CD4-positive, alpha-beta T cell treated with Interleukin-10 for 1 hour (primary cell): ENCODE results near the gene CRYBB2.
"Not testable (repeated sequence)": the region's sequence is repeated elsewhere in the genome, so short reads cannot be mapped to it uniquely, and the experiment has no call there.

Source experiments
- DNase-seq: peaks from one replicate; pipeline ENCODE4 v3.0.0-alpha.2; 2020

CRYBB2 gene

GRCh38 chr22:25200967-25201366 lies 18.5 kb upstream of the CRYBB2 start:
- no peak for DNase-seq

DNA sequence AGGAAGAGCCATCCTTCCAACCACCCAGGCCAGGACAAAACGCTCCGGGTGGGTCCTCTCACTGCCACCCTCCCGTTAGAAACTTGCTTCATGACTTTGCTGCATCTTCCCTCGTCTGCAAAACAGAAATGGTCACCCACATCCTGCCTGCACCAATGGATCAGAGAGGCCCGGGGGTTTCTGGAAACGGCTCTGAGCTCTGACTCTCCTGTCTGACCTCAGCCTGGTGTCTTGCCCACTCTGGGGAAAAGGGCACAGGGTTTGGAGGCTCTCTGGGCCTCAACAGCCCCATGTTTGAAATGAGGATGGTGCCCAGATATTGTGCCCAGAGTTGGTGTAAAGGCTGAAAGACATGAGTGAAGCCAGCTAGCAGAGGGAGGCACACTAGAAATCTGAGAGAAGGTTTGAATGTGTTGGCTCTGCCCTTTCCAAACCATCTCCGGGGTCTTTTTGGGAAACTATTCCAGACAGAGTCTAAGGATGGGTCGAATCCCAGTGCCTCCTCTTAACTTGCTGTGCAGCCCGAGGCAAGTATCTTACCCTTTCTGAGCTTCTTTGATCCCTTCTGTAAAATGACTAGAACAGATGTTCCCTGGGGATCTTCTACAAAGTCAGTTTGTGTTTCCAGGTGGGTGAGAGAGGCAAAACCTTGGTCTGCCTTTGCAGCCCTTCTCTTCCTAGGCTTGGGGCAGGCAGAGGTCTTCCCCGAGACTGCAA lies 17.7 kb upstream of the CRYBB2 start:
- no peak for DNase-seq

GRCh38 chr22:25202290-25202921 lies 17.0 kb upstream of the CRYBB2 start:
- peak; percentile 54 for DNase-seq

DNA sequence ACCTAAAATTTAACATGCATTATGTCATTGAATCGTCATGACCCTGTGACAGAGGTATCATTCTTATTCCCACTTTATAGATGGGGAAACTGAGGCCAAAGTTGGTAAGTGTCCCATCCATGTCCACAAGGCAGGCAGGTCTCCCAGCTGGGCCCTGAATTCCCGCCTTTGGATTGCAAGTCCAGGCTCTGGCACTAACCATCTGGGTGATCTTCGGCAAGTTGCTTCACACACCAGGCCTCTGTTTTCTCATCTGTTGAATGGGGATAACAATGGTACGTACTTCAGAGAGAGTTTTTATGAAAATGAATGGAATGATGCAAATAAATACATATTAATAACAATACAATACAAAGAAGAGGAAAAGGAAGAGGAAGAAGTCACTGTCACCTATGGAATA lies 16.4 kb upstream of the CRYBB2 start:
- no peak for DNase-seq

DNA sequence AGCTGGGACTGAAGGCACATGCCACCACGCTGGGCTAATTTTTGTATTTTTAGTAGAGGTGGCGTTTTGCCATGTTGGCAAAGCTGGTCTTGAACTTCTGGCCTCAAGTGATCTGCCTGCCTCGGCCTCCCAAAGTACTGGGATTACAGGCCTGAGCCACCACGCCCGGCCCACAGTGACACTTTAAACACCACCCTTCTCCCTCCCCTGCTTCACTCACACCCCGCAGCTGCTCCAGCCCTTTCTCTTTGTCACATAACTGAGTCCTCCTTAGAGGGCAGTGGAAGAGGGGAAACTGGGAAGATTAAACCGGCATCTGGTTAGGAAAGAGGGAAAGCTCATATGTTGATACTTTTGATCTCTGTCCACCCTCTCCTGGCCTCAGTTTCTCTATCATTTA lies 14.9 kb upstream of the CRYBB2 start:
- not testable (repeated sequence) for DNase-seq

GRCh38 chr22:25205847-25206246 lies 13.6 kb upstream of the CRYBB2 start:
- DNase-seq: no peak

- no peak for DNase-seq
Measured at GRCh38 chr22:25206998-25207397, 12.4 kb upstream of the CRYBB2 start.

DNA sequence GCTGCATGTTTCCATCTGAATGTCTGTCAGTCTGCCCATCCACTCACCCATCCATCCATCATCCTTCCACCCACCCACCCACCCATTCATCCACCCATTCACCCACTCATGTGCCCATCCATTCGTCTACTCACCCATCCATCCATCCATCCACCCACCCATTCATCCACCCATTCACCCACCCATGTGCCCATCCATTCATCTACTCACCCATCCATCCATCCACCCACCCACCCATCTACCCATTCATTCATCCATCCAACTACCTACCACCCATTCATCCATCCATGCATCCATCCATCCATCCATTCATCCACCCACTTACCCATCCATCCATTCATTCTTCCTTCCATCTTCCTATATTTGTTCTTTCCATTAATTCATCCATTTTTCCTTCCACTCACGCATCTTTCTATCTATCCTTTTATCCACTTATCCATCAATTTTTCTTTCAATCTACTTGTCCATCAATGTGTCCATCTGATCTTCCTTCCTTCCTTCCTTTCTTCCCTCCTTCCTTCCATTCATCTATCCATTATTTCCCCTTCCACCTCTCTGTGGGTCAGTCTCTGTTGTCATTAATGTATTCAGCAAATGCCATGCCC lies 11.8 kb upstream of the CRYBB2 start:
- DNase-seq: no peak

DNA sequence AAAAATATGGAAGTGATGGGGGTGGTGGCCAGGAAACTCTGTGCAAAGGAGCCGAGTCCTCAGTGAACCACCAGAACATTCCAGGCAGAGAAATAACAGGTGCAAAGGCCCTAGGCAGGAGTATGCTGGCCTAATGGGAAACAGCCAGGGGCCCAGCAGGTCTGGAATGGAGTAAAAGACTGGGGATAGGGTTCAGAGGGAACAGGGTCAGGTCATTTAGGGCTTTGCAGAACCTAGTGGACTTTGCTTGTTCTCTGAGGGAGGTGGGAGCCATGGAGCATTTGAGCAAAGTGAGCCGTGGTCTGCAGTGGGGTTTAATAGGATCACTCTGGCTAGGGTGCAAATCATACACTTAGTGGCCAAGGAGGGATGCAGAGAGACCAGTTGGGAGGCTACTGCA lies 11.1 kb upstream of the CRYBB2 start:
- DNase-seq: no peak

DNA sequence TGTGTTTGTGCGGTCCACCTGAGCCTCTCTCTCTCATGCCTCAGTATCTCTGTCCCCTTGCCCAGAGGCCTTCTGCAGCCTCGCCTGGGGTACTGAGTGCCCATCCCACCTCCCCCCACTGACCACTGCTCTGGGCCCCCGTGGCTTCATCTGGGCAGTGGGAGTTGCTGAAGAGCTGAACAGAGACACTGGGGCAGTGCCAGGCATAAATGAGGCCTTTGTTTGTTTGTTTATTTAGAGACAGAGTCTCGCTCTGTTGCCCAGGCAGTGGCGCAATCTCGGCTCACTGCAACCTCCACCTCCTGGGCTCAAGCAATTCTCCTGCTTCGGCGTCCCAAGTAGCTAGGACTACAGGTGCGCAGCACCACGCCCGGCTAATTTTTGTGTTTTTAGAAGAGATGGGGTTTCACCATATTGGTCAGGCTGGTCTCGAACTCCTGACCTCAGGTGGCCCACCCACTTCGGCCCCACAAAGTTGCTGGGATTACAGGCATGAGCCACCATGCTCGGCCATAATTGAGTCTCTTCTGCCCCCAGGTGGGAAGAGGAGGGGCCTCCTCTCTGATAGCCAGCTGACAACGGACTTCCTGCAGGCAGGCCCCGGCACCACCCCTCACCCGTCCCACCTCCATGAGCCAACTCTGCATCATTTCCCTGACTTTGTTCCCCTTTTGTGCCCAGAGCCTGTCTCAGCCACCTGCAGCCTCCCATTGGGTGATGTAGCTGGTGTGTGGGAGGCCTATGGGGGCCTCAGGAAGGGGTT lies 10.5 kb upstream of the CRYBB2 start:
- DNase-seq: no peak

- no peak for DNase-seq
Measured at GRCh38 chr22:25210793-25211192, 8.6 kb upstream of the CRYBB2 start.

DNA sequence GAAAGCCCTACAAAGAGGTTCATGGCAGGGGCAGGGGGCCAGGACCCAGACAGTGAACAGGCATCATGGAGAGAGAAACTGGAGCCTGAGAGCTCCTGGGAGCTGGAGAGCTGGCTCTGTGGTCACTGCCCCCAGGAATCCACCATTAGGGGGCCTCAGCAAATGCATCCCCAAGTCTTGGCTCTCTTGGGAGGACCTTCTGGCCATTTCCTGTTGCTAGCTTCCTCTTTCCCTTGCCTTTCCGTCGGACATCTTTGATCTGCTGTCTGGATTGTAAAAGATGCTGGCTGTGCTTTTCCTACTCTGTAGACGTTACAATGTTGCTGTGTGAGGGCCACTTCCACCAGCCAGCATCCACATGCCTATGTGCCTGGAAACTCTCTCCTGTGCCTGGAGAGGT lies 7.1 kb upstream of the CRYBB2 start:
- DNase-seq: no peak

DNA sequence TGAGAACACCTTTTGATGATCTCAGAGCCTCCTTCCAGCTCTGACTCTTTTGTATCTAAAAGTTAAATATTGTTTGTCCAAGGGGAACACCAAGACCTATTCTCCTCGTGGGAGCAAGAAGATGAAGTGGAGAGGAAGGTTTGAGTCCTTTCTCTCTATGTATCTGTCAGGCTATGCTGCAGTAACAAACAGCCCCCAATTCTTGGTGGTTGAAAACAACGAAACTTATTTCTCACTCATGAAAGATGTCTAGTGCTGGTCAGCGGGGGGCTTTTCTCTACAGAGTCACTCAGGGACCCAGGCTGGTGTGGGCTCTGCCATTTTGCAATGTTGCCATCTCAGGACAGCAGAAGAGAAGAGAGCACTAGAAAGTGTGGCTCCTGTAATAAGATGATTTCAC lies 6.2 kb upstream of the CRYBB2 start:
- no peak for DNase-seq

DNA sequence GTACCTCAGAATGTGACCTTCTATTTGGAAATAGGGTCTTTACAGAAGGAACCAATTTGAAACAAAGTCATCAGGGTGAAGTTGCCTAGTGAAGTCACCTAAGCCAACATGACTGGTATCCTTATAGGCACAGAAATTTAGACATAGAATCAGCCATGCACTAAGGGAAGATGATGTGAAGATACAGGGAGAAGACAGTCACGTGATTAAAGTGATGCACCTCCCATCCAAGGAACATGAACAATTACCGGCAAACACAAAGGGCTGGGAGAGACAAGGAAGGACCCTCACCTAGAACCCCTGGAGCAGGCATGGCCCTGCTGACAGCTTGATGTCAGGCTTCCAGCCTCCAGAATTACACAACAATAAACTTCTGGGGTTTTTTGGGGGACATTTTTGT lies 3.2 kb upstream of the CRYBB2 start:
- DNase-seq: no peak

DNA sequence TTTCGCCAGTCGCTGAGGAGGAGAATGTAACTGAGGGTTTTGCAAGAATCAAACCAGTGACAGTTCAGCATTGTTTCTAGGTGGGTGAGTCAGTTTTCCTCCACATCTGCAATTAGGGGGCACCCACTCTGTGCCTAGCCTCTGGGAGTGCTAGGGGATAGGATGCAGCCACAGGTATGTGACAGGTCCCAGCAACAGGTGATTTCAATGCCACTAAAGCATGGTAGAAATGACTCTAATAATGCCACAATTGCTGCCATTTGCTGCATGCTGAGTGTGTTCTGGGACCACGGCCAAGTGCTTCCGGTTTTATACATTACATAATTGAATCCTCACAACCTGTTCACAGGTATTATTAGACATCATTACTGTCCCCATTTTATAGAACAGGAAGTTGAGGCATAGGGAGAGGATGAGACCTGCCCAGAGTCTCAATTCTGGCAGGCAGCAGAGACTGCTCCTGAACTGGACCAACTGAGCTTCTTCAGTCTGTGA lies 556 bp downstream of the CRYBB2 start:
- no peak for DNase-seq

DNA sequence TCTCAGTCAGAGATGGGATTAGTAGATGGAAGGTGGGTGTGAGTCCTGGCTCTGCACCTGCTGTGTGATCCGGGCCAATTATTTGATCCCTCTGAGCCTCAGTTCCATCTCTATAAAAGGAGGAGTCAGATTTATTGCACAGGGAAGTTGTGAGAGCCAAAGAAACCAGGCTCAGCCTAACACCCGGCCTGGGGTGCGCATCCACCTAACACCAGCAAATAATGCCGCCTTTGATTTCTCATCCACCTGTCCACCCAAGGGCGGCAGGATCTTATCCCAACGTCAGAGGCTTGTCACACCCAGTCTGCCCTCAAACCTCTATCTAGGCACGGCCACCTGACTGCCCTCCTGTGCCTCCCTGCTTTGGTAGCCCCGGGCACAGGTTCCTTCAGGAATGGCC lies 2.4 kb downstream of the CRYBB2 start:
- no peak for DNase-seq

- no peak for DNase-seq
Measured at GRCh38 chr22:25223269-25223850, 3.9 kb downstream of the CRYBB2 start.

DNA sequence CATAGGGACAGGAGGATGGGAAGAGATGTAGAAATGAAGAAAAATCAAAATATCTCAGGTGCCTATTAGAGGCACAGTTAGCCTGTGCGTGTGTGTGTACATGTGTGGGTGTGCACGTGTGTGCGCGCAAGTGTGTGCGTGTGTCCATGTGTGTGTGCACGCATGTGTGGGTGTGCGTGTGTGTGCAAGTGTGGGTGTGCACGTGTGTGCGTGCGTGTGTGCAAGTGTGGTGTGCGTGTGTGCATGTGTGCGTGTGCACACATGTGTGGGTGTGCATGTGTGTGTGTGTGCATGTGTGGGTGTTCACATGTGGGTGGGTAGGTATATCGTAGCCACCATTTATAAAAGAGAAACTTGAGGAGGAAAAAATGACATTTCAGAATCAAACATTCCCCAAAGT lies 9.4 kb downstream of the CRYBB2 start:
- DNase-seq: no peak

GRCh38 chr22:25230760-25231159 lies 11.3 kb downstream of the CRYBB2 start:
- not testable (repeated sequence) for DNase-seq

GRCh38 chr22:25232301-25232700 lies 12.9 kb downstream of the CRYBB2 start:
- no peak for DNase-seq

- DNase-seq: not testable (repeated sequence)
Measured at GRCh38 chr22:25233706-25234105, 14.3 kb downstream of the CRYBB2 start.

DNA sequence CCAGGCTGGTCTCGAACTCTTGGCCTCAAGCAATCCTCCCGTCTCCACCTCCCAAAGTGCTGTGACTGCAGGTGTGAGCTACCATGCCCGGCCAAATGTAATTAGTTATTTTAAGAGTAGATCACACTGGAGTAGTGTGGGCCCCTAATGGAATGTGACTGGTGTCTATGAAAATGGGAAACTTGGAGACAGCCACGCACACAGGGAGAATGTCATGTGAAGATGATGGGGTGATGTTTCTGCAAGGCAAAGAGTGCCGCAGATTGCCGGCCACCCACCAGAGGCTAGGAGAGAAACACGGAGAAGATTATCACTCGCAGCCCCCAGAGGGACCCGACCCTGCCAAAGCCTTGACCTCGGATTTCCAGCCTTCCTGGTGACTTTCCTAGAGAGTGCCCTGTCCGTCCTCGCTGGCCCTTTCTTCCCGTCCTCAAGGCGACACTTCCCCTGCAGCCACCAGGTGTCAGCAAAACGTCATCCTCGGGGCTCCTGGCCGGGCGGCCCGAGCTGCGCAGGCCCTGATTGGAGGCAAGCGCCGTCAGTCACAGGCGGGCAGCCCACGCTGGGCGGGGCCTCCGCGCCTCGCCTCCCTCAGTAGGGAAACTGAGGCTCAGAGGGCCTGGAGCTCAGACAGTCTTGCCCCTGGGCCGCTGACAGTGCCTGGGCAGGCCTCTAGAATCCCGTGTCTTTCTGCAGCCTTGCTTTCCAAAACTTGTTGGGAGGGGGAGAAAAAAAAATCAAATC lies 16.3 kb downstream of the CRYBB2 start:
- DNase-seq: peak; percentile 50
